ENCODE results near the gene PTPRD. TPM values are rescaled to one million over a fixed set of nuclear protein-coding genes. Genes with fewer than 3 reads are reported as not detected.

The PTPRD gene
- total RNA-seq, 1 donor from 2014 or later, result 197 TPM

DNA sequence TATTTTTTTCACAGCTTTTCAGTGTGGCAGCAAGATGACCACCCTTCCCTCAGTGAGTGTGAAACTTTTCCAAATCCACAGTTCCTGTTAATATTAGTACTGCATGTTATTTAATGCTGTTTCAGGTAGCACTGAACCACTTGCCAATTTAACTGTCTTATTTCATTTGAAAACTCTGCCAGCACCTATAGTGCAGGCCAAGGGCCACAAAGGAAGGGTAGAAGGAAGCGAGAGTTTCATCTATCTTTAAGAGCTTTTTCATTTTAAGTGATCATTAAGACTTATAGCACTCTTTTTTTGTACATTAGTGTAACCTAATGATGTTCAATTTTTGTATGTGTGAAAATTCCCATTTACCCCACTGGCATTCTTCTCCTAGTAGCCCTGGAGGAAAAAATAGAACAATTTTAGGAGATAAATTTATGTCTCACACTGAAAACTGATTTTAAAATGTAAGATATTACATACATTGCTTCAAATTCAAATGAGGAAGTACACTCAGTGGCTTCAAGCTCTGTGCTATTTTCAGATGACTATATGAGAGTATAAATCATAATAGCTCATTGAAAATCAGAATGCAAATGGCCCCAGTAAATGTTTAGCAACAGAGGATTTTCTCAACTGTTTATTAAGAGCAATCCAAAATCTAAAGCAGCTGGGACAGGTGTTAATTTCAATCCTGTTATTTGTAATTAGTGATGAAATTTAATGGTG, 820.5 kb downstream of the PTPRD start:
- TF ChIP-seq, protein P1, sequence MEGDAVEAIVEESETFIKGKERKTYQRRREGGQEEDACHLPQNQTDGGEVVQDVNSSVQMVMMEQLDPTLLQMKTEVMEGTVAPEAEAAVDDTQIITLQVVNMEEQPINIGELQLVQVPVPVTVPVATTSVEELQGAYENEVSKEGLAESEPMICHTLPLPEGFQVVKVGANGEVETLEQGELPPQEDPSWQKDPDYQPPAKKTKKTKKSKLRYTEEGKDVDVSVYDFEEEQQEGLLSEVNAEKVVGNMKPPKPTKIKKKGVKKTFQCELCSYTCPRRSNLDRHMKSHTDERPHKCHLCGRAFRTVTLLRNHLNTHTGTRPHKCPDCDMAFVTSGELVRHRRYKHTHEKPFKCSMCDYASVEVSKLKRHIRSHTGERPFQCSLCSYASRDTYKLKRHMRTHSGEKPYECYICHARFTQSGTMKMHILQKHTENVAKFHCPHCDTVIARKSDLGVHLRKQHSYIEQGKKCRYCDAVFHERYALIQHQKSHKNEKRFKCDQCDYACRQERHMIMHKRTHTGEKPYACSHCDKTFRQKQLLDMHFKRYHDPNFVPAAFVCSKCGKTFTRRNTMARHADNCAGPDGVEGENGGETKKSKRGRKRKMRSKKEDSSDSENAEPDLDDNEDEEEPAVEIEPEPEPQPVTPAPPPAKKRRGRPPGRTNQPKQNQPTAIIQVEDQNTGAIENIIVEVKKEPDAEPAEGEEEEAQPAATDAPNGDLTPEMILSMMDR (conservative IDR thresholded peaks at IDR 0.05), result no peak
- Mint-ChIP-seq H3K4me3 (no peak overlapping the region), H3K36me3 (peaks cover 4% of the 10 kb centered on the region), H3K4me1 (ENCODE audit: unreplicated experiment) (peaks cover 4% of the 10 kb centered on the region), H3K9me3 (peaks cover 8% of the 10 kb centered on the region), H3K27ac (no peak overlapping the region), H3K27me3 (no peaks in the 10 kb centered on the region)
- DNase-seq (ENCODE audit: extremely low spot score, unreplicated experiment), result no peak

DNA sequence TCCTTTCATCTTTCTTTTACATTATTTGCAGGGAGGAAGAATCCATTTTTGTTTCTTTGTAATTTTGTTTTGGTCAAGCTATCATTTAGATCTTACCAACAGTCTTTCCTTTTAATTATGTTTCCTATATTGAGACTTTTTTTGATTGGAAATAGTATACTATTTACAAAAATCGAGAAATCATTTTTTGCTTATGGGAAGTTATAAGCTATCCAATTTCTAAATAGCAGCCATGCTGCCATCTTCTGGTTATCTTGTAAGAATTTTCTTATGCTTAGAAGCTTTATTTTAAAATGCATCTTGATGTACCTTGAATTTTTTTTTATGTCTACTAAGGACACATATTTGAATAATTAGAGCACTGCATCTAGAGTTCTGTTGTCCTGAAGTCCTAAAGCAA, 821.2 kb downstream of the PTPRD start:
- TF ChIP-seq, protein P1 (conservative IDR thresholded peaks at IDR 0.05), result peak; percentile 58
- Mint-ChIP-seq H3K27me3 (no peaks in the 10 kb centered on the region), H3K27ac (no peak overlapping the region), H3K36me3 (peaks cover 4% of the 10 kb centered on the region), H3K4me3 (no peak overlapping the region), H3K4me1 (ENCODE audit: unreplicated experiment) (peaks cover 4% of the 10 kb centered on the region), H3K9me3 (peaks cover 8% of the 10 kb centered on the region)
- DNase-seq (ENCODE audit: extremely low spot score, unreplicated experiment), result no peak

DNA sequence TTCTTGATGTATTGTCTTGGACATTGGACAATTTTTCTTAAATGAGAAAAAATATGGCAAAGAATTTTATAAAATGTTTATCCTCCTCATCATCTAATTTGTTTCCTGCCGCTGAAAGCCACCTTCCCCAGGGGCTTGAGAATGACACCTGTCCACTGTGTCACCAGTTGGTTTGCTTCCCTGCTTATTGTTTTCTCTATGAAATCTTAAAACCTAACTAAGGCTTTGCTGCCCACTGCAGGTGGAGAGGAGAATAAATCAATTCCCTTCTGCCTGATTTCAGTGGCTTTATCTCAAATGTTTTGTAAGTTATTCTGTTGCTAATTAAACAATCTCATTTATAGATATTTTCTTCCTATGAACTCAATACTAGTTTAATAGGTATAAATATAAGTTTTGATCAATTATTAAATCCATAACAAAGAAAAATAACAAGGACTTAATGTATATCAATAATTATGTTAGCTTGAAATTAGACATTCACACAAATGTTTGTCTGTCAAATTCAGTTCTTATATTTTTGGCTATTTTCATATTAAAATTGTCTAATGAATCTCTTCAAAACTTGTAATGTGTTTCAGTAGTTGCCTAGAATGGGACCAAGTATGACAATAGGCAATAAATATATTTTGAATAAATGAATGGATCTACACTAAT, 822.5 kb downstream of the PTPRD start:
- Mint-ChIP-seq H3K9me3 (peaks cover 8% of the 10 kb centered on the region), H3K36me3 (peaks cover 4% of the 10 kb centered on the region), H3K27ac (peak overlapping the region; percentile 5), H3K27me3 (no peaks in the 10 kb centered on the region), H3K4me3 (no peak overlapping the region), H3K4me1 (ENCODE audit: unreplicated experiment) (peaks cover 4% of the 10 kb centered on the region)
- no peak for DNase-seq (ENCODE audit: extremely low spot score, unreplicated experiment)
- TF ChIP-seq, protein P1 (conservative IDR thresholded peaks at IDR 0.05), result peak; percentile 88

DNA sequence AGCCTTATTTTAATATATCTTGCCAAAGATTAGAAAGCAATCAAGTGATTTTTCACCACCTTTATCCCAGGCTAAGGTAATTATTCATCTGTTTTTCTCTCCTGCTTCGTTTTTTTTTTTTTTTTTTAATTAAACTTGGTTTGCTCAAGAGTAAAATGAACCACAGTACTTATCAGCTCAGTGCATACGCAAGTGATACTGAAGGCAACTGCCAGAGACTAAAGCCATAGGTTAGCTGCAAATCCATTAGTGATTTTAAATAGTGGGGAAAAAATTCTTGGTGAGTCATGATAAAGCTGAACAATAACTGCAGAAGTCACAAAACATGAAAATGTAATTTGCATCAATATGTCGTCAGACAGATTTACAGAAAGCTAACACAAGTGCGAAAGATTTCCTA, 829.1 kb downstream of the PTPRD start:
- TF ChIP-seq, protein P1 (conservative IDR thresholded peaks at IDR 0.05), result no peak
- no peak for DNase-seq (ENCODE audit: extremely low spot score, unreplicated experiment)
- peaks cover 5% of the 10 kb centered on the region for H3K9me3 Mint-ChIP-seq
- H3K4me1 Mint-ChIP-seq (ENCODE audit: unreplicated experiment), result no peaks in the 10 kb centered on the region
- H3K27ac Mint-ChIP-seq, result no peak overlapping the region
- H3K27me3 Mint-ChIP-seq, result no peaks in the 10 kb centered on the region
- H3K36me3 Mint-ChIP-seq, result no peaks in the 10 kb centered on the region
- H3K4me3 Mint-ChIP-seq, result no peak overlapping the region

DNA sequence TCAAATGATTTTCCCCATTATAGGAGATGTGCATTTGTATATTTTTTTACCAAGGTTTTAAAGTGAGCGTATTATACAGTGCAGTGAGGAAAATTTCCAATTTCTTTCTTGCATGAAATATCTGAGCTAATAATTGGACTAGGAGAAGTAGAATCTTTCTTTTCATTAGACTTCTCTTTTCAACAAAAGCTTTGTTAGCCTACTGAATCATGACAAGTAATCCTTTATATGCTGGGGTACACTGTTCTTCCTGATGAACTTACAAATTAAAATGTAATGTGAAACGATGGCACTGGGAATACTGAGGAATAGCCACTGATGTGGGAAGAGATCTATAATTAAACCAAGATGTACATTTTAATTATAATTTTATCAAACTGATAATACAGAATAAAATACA, 829.6 kb downstream of the PTPRD start:
- Mint-ChIP-seq H3K27me3 (no peaks in the 10 kb centered on the region), H3K36me3 (no peaks in the 10 kb centered on the region), H3K4me1 (ENCODE audit: unreplicated experiment) (no peaks in the 10 kb centered on the region), H3K4me3 (no peak overlapping the region), H3K9me3 (peaks cover 4% of the 10 kb centered on the region), H3K27ac (no peak overlapping the region)
- TF ChIP-seq, protein P1 (conservative IDR thresholded peaks at IDR 0.05), result no peak
- no peak for DNase-seq (ENCODE audit: extremely low spot score, unreplicated experiment)
